HCEC 1CT (cell line): ENCODE measurements around the gene ARMC9.
"Not testable (repeated sequence)": the region's sequence is repeated elsewhere in the genome, so short reads cannot be mapped to it uniquely, and the experiment has no call there.

Experiments
- DNase-seq: peaks from one replicate; pipeline ENCODE4 v3.0.0-alpha.2; 2017

Gene ARMC9

GRCh38 chr2:231182513-231182899 is 15.9 kb upstream of the ARMC9 start:
- DNase-seq, result no peak

- no peak for DNase-seq
These were observed 14.6 kb upstream of the ARMC9 start for GRCh38 chr2:231183851-231184250.

DNA sequence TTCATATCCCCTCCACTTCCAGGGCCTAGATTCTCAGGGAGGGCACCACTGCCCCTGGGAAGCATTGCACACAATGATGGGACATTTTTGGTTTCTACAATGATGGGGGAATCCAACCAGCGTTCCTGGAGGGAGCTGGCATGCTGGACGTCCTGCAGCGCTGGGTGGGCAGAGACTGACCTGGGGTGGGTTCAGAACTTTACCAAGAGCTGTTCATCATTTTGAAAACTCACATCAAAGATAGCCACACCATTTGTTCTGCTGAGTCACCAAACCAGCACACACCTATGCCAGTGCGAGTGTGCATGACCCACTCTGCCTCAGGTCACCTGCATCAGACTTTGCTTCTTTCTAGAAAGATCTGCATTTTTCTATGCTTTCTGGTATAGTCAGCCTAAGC is 14.1 kb upstream of the ARMC9 start:
- DNase-seq, result no peak

- no peak for DNase-seq
These were observed 13.2 kb upstream of the ARMC9 start for GRCh38 chr2:231185050-231185725.

DNA sequence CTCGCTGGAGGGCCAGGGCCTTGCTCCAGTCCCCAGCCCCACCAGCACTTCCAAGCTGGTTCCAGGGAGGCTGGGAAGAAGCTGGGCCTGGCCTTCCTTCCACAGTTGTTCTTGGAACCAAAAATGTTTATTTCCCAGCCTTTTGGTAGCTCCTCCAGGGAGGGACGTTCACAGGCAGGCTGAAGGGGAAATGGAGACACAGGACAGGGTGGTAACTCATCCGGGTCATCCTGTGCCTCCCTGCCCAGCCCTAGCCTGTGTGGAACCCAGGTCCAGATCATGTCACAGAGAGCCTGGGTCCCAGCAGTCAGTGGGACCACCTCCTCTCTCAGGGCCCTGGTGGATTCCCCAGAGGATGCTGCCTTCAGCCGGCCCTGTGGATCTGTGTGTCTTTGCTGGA is 12.5 kb upstream of the ARMC9 start:
- DNase-seq, result no peak

DNA sequence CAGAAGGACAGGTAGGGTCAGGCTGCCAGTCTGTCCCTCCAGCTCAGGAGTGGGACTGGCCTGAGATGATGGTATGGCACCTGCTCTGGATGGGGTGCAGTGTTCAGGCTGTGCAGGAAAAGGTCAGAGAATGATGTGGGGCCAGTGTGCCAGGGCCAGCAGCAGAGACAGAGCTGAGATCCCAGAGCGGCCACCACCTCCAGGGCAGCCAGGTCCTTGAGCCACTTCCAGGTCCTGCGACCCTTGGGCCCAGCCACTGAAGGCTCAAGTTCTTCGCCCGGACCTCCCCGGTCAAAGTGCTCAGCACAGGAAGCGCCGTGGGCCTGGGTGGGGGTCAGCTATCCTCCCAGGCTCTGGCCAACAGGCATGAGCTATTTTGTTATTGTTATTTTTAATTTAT is 12.1 kb upstream of the ARMC9 start:
- no peak for DNase-seq

DNA sequence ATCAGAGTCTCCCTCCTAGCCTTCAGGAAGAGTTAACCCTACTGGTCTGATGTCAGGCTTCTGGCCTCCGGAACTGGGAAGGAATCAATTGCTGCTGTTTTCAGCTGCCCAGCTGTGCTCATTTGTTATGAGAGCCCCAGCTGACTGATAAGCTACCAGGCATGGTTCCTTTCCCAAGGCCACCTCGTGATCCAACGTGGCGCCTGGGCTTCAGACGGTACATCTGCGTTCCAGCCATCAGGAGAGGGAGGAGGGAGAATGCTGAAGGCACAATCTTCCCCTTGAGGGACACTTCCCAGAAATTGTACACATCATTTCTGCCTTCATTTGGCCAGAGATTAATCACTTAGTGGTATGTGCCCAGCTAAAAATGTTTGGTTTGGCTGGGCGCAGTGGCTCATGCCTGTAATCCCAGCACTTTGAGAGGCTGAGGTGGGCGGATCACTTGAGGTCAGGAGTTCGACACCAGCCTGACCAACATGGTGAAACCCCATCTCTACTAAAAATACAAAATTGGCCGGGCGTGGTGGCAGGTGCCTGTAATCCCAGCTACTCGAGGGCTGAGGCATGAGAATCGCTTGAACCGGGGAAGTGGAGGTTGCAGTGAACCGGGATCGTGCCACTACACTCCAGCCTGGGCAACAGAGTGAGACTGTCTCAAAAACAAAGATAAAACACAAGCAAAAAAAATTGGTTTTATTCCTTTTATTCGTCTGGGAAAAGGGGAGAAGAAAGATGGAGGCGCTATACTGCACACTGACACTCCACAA is 10.5 kb upstream of the ARMC9 start:
- no peak for DNase-seq

DNA sequence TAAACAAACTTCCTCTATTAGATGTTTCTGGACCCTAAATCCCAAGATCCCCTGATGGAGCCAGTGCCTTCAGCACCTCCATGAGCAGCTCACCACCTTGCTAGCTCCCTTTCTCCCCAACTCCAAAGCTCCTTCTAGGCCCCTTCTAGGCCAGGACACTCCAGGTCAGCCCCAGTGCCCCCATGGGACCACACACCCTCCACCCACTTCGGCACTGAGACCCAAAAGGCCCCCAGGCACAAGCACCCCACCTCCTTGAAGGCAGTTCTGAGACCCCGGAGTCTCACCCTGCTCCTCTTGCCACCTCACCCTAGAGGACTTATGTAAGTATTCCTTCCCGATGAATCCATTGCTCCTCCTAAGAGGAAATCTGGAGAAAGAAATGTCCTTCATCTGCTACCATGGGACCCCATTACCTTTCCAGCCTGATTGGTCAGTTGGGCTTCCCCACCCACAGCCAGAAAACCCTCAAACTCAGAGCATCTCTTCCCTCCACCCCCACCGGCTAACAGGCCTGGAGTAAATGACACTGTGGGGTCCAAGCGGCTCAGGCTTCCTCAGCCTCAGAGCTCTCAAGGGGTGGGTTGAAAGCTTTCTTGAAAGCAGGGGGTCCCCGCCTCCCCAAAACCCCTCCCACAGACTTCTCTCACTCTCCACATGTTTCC is 9.8 kb upstream of the ARMC9 start:
- no peak for DNase-seq

GRCh38 chr2:231189171-231189530 is 9.3 kb upstream of the ARMC9 start:
- no peak for DNase-seq

GRCh38 chr2:231189571-231190495 is 8.6 kb upstream of the ARMC9 start:
- DNase-seq, result peak; percentile 48

DNA sequence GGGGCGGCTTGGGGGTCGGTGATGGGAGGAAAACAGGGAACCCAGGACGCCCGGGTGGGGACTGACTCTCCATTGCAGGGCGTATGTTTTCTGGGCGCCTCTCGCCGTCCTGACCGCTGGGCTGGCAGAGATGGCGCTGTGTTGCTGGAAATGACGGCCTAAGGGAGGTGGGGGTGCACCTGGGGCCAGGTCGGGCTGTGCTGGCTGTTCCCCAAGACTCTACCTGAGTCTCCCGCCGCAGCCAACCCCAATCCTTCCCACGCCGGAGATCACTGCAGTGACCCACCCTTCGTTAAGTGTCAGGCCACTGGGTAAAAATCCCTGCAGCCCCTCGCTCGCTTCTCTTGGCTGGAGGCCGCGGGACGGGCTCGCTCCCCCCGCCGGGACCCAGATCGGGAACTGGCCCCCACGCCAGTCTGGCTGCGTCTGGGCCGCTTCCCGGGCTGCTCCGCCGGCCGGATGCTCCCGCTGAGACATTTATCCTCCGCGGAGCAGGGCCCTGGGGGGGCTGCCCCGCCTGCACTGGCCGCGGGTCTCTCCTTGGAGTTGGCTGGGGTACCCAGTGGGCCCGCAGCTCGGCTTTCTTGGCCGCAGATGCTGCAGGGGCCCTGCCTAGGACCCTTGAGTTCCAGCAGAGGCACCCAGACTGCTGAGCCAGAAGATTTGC is 7.8 kb upstream of the ARMC9 start:
- peak; percentile 53 for DNase-seq

DNA sequence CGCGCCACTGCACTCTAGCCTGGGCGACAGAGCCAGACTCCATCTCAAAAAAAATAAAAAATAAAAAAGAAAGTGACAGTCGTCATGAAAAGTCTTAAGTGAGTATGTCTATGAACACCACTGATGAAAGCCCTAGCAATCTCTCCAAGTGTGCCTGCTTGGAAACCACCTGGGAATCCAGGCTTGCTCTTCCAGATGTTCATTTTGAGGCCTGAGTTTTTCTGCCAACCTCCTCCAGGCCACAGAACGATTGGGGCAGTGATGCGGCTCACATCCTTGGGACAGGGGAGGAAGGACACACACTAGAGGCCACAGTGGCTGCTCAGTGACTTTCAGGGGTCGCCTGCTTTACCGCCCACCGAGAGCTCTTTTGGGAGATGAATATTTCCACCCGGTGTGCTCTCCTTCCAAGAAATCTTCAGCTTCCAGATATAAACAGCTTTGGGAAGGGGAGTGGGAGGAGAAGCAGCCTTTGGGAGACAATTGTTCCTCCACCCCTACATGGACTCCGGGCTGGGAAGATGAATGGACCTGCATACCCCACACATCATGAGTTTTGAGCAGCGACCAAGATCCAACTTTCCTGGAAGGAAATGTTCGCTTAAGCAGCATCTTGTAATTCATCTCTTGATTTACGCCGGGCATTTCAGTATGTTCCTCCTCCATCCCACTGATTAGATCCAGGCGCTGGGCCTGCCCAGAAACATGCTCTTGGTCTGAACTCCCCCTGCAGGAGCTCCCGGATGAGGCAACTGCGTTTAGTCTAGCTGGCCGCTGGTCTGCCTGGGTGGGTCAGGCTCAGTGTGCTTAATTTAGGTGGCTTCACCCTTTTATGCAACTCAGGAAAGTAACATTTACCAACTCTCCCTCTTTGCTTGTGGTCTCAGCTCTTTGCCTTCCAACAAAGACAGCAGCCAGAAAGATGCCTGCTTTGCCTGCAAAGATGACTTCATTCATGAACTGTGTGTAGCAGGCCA is 6.2 kb upstream of the ARMC9 start:
- DNase-seq, result peak; percentile 89

GRCh38 chr2:231193216-231193615 is 5.2 kb upstream of the ARMC9 start:
- no peak for DNase-seq

DNA sequence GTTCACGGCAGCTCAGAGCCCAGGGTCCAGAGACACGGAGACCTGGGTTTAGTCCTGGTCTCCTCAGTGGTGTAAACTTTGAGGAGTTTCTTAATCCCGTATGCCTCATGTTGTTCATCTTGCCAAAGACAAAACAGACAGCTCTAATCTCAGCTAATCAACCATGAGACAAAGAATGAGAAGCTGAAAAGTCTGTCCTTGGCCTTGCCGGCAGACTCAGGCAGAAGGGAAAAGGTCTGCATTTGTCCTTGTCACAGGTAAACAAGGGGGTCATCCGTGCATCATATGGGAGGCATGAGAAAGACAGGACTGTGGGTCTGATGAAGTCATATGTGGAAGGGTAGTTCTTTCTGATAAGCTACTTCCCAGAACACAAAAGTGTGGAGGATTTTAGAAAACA is 1.8 kb upstream of the ARMC9 start:
- DNase-seq, result no peak

- DNase-seq, result not testable (repeated sequence)
These were observed 1.2 kb upstream of the ARMC9 start for GRCh38 chr2:231197196-231197595.

DNA sequence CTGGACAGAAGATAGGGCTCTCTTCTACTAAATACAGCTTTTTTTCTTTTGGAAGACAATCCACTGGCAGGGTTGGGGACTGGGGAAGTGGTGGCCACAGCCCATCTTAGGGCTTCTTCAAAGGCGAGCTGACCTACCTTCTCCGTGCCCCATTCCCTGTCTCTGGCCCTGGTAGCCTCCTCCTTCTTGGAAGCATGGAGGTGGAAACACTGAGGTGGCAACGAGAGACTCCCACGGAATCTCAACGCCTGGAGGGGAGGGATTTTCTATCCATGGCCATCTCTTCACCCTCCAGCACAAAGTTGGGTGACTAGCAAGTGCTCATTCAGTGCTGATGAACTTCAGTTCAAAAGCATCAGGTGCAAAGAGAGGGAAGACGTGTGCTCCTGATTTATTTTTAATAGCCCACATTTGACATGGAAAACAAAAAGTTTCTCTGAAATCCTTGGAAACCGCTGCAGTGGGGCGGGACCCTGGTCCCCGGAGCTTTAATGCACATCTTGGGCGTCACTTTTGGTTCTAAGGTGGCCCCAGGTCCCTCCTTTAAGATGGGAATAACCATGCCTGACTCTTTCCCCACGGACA is 633 bp upstream of the ARMC9 start:
- no peak for DNase-seq

GRCh38 chr2:231199219-231199618 is 788 bp downstream of the ARMC9 start:
- peak; percentile 50 for DNase-seq

DNA sequence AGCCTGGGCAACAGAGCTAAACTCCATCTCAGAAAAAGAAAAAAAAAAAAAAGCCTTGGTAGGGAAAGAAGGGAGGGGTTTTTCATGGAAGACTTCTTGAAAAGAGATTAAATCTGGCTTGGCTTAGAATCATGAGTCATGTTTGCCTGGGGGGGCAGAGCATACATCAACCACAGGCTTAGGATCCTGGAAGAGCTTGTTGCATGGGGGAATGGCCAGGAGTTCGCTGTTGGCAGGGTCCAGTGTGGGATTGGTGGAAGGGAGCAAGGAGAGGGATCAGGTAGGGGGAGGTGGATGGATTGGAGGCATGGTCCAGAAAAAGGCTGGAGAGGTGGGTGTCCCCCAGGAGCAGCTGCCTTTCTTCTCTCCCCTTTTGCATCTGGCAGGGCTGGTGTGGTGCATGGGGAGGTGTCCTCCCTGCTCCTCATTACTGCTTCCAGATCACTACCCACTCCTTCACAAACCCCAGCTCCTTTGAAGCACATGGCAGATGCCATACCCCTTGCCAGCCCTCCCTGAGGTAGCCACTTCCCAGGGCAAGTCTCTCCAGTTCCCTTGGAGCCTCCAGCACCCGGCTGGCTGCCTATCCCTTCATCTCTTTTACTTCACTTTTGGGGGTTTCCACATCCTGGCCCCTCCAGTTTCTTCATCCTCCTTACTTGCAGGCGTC is 2.5 kb downstream of the ARMC9 start:
- peak; percentile 34 for DNase-seq

DNA sequence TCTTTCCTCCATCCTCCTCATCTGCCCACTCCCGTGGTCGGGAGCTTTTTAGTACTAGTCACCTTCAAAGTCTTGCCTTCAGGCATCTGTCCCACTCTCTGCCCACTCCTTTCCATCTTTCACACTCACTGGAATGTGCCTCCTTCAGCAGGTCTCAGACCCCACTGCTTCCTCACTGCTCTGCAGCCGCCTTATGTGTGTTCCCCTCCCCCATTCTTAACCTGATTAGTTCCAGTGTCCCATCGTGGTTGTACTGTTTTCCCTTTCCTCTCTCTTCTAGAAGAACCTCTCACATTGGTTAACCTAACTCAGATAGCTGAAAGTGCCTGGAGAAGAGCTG is 3.0 kb downstream of the ARMC9 start:
- DNase-seq, result no peak

- no peak for DNase-seq
These were observed 4.7 kb downstream of the ARMC9 start for GRCh38 chr2:231203087-231203486.
